Uterus (tissue), 4 donors: ENCODE data around the gene ATF7IP. TPM values are rescaled to one million over a fixed set of nuclear protein-coding genes. Genes with fewer than 3 reads are reported as not detected.

ENCODE experiments used
- DNase-seq, 2 donors: peaks; one replicate each; pipeline ENCODE4 v3.0.0-alpha.2; 2019 to 2020
- H3K27ac ChIP-seq, 2 donors: fragments of 200-600 bp; sonication (generic); 1 replicate in 1 of 2; 2 replicates in 1 of 2; pipeline ENCODE4 v1.5.1; 2016 to 2018
- H3K27me3 ChIP-seq, 2 donors: fragments of 200-600 bp; sonication (generic); one replicate each; pipeline ENCODE4 v1.5.1; 2018 to 2019; ENCODE audit warnings: control low read depth in 1 of 2
- H3K36me3 ChIP-seq, 2 donors: fragments of 200-600 bp; sonication (generic); one replicate each; pipeline ENCODE4 v1.5.1; 2019; ENCODE audit warnings: control low read depth in 1 of 2
- H3K4me1 ChIP-seq, 2 donors: fragments of 200-600 bp; sonication (generic); one replicate each; pipeline ENCODE4 v1.5.1; 2018 to 2019; ENCODE audit warnings: control low read depth in 1 of 2
- H3K4me3 ChIP-seq, 2 donors: fragments of 200-600 bp; sonication (generic); 1 replicate in 1 of 2; 2 replicates in 1 of 2; pipeline ENCODE4 v1.5.1; 2018 to 2019; ENCODE audit warnings: mild to moderate bottlenecking in 1 of 2
- H3K9me3 ChIP-seq, 2 donors: fragments of 200-600 bp; sonication (generic); one replicate each; pipeline ENCODE4 v1.5.1; 2019; ENCODE audit warnings: control low read depth in 1 of 2
- POLR2A ChIP-seq, 2 donors: fragments of 450-650 bp; IDR thresholded peaks; one replicate each; pipeline ENCODE4 v1.6.1; 2016; ENCODE audit warnings: antibody characterized with exemption in 2 of 2, mild to moderate bottlenecking in 1 of 2, moderate library complexity in 1 of 2
- intact Hi-C: fragments of 100-400 bp; cut with DNase I; formaldehyde crosslinking; loops from one replicate; pipeline ENCODE4 v1.15.1; 2023; ENCODE audit warnings: low total_unique reads
- total RNA-seq, 4 donors: library from RNA; depleted of rRNA in 3 of 4; stranded (reverse); fragments of >200 nt in 3 of 4; gene quantifications; one replicate each; pipeline versions ENCODE4 v1.1.0 to v1.2.4, GENCODE V29; 2014 to 2023
- TF ChIP-seq, protein P1 (sequence below), 4 experiments: fragments of 200-600 bp in 2 of 4; fragments of 450-650 bp in 2 of 4; sonication (generic) in 2 of 4; IDR thresholded peaks; one replicate each; pipeline ENCODE4 v1.5.1; 2016 to 2019; ENCODE audit warnings: antibody characterized with exemption in 4 of 4, mild to moderate bottlenecking in 2 of 4, moderate library complexity in 1 of 4
- donor health status: DM: yes; HTN: yes; CAD: no.

ATF7IP gene
- total RNA-seq, 4 donors from 2014 or later = 39.5 to 102 (median 65.6) TPM

- Histone ChIP-seq H3K4me1 (no peaks in the 10 kb centered on the region), H3K36me3 (no peaks in the 10 kb centered on the region), H3K4me3 (no peak overlapping the region), H3K9me3 (no peaks in the 10 kb centered on the region), H3K27ac (no peak overlapping the region), H3K27me3 (no peaks in the 10 kb centered on the region)
- intact Hi-C loops = no loop called here
- no peak for DNase-seq
- no peak for TF ChIP-seq POLR2A (IDR thresholded peaks at IDR 0.05)
- TF ChIP-seq, protein P1, sequence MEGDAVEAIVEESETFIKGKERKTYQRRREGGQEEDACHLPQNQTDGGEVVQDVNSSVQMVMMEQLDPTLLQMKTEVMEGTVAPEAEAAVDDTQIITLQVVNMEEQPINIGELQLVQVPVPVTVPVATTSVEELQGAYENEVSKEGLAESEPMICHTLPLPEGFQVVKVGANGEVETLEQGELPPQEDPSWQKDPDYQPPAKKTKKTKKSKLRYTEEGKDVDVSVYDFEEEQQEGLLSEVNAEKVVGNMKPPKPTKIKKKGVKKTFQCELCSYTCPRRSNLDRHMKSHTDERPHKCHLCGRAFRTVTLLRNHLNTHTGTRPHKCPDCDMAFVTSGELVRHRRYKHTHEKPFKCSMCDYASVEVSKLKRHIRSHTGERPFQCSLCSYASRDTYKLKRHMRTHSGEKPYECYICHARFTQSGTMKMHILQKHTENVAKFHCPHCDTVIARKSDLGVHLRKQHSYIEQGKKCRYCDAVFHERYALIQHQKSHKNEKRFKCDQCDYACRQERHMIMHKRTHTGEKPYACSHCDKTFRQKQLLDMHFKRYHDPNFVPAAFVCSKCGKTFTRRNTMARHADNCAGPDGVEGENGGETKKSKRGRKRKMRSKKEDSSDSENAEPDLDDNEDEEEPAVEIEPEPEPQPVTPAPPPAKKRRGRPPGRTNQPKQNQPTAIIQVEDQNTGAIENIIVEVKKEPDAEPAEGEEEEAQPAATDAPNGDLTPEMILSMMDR (IDR thresholded peaks at IDR 0.05) = no peak
Observed at GRCh38 chr12:14460212-14460841, 94.8 kb downstream of the ATF7IP start.

DNA sequence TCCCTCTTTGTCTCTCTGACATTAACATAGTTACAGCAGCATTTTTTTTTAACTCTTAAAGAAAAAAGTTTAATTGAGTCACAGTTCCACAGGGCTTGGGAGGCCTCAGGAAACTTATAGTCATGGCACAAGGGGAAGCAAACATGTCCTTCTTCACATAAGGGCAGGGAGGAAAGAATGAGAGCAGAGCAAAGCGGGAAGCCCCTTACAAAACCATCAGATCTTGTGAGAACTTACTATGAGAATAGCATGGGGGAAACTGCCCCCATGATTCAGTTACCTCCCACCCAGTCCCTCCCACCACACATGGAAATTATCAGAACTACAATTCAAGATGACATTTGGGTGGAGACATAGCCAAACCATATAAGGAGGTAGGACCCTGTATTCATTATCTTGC is 106.0 kb downstream of the ATF7IP start:
- no peak overlapping the region for H3K4me3 ChIP-seq
- TF ChIP-seq, protein P1 (IDR thresholded peaks at IDR 0.05) = no peak
- TF ChIP-seq POLR2A (IDR thresholded peaks at IDR 0.05) = no peak
- H3K27me3 ChIP-seq = no peaks in the 10 kb centered on the region
- H3K9me3 ChIP-seq = peaks cover 0 to 48% of the 10 kb centered on the region in 2 donors
- intact Hi-C loops = no loop called here
- no peak for DNase-seq
- H3K36me3 ChIP-seq = no peaks in the 10 kb centered on the region
- H3K4me1 ChIP-seq = no peaks in the 10 kb centered on the region
- H3K27ac ChIP-seq = no peak overlapping the region

DNA sequence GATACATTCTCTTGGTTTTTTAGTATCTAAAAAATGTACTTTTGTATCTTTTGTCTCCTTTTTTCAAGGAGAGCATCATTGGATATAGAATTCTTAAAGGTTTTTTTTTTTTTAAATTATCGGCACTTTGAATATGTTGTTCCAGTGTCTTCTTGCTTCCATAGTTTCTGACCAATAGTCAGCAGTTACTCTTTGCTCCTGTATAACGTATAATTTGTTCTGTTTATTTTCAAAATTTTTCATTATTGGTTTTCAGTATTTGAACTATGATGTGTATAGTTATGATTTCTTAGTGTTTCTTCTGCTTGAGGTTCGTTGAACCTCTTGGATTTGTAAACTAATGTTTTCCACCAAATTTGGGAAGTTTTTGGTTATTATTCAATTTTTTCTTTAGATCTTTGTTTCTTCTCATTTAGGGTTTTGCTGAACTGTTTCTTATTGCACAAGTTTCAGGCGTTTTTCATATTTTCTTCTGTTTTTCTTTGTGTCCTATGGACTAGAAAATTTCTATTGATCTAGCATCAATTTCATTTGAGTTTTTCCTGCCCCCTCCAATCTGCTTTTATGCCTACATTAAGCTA is 108.3 kb downstream of the ATF7IP start:
- Histone ChIP-seq H3K36me3 (no peaks in the 10 kb centered on the region), H3K4me3 (no peak overlapping the region), H3K27me3 (no peaks in the 10 kb centered on the region), H3K9me3 (peaks cover 0 to 48% of the 10 kb centered on the region in 2 donors), H3K27ac (no peak overlapping the region), H3K4me1 (no peaks in the 10 kb centered on the region)
- intact Hi-C loops = no loop called here
- no peak for DNase-seq
- no peak for TF ChIP-seq POLR2A (IDR thresholded peaks at IDR 0.05)
- TF ChIP-seq, protein P1 (IDR thresholded peaks at IDR 0.05) = no peak

- TF ChIP-seq, protein P1 (IDR thresholded peaks at IDR 0.05) = no peak
- no peak for TF ChIP-seq POLR2A (IDR thresholded peaks at IDR 0.05)
- Histone ChIP-seq H3K4me3 (no peak overlapping the region), H3K9me3 (peaks cover 0 to 20% of the 10 kb centered on the region in 2 donors), H3K36me3 (no peaks in the 10 kb centered on the region), H3K4me1 (no peaks in the 10 kb centered on the region), H3K27me3 (no peaks in the 10 kb centered on the region), H3K27ac (no peak overlapping the region)
- intact Hi-C loops = no loop called here
- DNase-seq = no peak
Observed at GRCh38 chr12:14479004-14479403, 113.5 kb downstream of the ATF7IP start.

DNA sequence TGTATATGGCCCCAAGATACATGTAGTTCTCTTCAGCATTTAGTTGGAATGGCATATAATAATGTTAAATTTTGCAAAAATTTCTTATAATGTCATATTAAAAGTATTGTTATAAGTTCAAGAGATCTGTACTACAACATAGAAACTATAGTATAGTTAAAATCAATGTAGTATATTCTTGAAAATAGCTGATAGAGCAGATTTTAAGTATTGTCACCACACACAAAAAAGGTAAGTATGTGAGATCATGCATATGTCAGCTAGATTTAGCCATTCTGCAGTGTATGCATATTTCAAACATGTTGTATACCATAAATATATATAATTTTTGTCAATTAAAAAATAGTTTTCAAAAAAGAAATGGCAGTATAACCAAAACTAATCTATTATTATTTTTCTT is 115.7 kb downstream of the ATF7IP start:
- intact Hi-C loops = no loop called here
- H3K27me3 ChIP-seq = no peaks in the 10 kb centered on the region
- no peak overlapping the region for H3K4me3 ChIP-seq
- H3K9me3 ChIP-seq = no peaks in the 10 kb centered on the region
- TF ChIP-seq, protein P1 (IDR thresholded peaks at IDR 0.05) = no peak
- no peak for TF ChIP-seq POLR2A (IDR thresholded peaks at IDR 0.05)
- H3K4me1 ChIP-seq = no peaks in the 10 kb centered on the region
- no peak for DNase-seq
- no peak overlapping the region for H3K27ac ChIP-seq
- H3K36me3 ChIP-seq = no peaks in the 10 kb centered on the region
